ENCODE data around the gene TTLL13. TPM values are rescaled to one million over a fixed set of nuclear protein-coding genes. Genes with fewer than 3 reads are reported as not detected.

The TTLL13 gene
- total RNA-seq, 2 experiments from 2014 or later = 0.57 to 1.3 TPM

DNA sequence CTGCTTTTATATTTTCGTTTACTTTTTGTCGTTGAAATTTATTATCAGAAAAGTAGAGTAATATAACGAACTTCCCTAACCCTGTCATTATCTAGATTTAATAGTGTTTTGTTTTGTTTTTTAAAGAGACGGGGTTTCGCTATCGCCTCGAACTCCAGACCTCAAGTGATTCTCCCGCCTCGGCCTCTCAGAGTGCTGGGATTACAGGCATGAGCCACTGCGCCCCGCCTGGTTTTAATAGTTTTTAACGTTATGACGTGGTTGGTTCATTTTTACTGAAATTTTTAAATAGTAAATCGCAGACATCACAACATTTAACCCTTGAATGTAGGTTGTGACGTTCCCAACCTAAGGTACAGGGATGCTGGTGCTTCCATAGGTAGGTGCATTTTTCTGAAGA is 17.1 kb downstream of the TTLL13 start:
- no peak for TF ChIP-seq EZH2phosphoT487 (IDR thresholded peaks at IDR 0.05; ENCODE audit: borderline replicate concordance, low read depth, low read length)
- TF ChIP-seq, protein P1, sequence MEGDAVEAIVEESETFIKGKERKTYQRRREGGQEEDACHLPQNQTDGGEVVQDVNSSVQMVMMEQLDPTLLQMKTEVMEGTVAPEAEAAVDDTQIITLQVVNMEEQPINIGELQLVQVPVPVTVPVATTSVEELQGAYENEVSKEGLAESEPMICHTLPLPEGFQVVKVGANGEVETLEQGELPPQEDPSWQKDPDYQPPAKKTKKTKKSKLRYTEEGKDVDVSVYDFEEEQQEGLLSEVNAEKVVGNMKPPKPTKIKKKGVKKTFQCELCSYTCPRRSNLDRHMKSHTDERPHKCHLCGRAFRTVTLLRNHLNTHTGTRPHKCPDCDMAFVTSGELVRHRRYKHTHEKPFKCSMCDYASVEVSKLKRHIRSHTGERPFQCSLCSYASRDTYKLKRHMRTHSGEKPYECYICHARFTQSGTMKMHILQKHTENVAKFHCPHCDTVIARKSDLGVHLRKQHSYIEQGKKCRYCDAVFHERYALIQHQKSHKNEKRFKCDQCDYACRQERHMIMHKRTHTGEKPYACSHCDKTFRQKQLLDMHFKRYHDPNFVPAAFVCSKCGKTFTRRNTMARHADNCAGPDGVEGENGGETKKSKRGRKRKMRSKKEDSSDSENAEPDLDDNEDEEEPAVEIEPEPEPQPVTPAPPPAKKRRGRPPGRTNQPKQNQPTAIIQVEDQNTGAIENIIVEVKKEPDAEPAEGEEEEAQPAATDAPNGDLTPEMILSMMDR (conservative IDR thresholded peaks at IDR 0.05; ENCODE audit: low read length) = no peak
- CTCF ChIA-PET (ENCODE audit: unreplicated experiment) = interaction anchor here (0.7 kb wide), 1 partner anchor 194 kb away, joined by 3 read pairs; no protein-coding TSS in a partner anchor
- peak overlapping the region; percentile 74 for H3K4me3 ChIP-seq (ENCODE audit: low read depth, low read length, poor library complexity, severe bottlenecking)
- POLR2A ChIA-PET = interaction anchor here (0.7 to 1.1 kb wide), 2 partner anchors 75 to 78 kb away, joined by 3 to 4 read pairs; no protein-coding TSS in a partner anchor
- peaks cover 14% of the 10 kb centered on the region for H4K20me1 ChIP-seq (ENCODE audit: insufficient read depth, low read length)
- intact Hi-C loops (cut with micrococcal nuclease; ENCODE audit: unreplicated experiment) = loop anchor here (5.0 kb wide), 1 partner anchor 666 kb away; the partner anchor contains the start of gene HDDC3
- peaks cover 52% of the 10 kb centered on the region for H3K79me2 ChIP-seq (ENCODE audit: insufficient read depth, low read depth, low read length)
- peaks cover 42% of the 10 kb centered on the region for H3K36me3 ChIP-seq (ENCODE audit: insufficient read depth, low read length)
- H3K27ac ChIP-seq (ENCODE audit: low read depth, low read length, poor library complexity, severe bottlenecking) = peak overlapping the region; percentile 81
- peak overlapping the region; percentile 87 for H3K4me2 ChIP-seq (ENCODE audit: low read length)
- no peaks in the 10 kb centered on the region for H3K9me2 ChIP-seq (ENCODE audit: insufficient read depth, low read length)
- peaks cover 43% of the 10 kb centered on the region for H3K4me1 ChIP-seq (ENCODE audit: insufficient read depth, low read length, poor library complexity, severe bottlenecking)
- BruUV-seq (replicated peaks) = TSS peak; percentile 74
- no peaks in the 10 kb centered on the region for H3K9me3 ChIP-seq (ENCODE audit: low read length)
- H2AFZ ChIP-seq (ENCODE audit: low read length) = peak overlapping the region; percentile 78; the same call in 1 of the 2 replicates
- DNase-seq (ENCODE audit: low spot score) = peak; percentile 20

DNA sequence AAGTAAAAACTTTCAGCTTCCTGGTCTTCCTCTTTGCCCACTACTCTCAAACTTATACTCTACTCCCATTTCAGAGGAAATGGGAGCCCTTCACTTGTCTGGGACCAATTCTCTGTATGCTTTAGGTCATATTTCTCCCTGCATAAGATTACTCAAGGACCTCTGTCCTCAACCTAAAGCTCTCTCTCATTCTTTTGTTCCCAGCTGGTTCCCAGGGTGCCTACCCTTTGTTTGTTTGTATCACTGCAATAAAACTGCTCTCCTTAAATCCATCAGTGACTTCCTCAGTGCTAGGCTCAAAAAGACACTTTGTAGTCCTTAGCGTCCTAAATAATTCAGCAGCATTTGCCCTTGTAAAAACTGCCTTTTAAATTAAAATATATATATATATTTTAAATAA is 19.1 kb downstream of the TTLL13 start:
- no peak for DNase-seq (ENCODE audit: low spot score)
- Histone ChIP-seq H3K36me3 (ENCODE audit: insufficient read depth, low read length) (peaks cover 61% of the 10 kb centered on the region), H2AFZ (ENCODE audit: low read length) (no peak overlapping the region), H3K4me1 (ENCODE audit: insufficient read depth, low read length, poor library complexity, severe bottlenecking) (peaks cover 42% of the 10 kb centered on the region), H3K79me2 (ENCODE audit: insufficient read depth, low read depth, low read length) (peaks cover 71% of the 10 kb centered on the region), H4K20me1 (ENCODE audit: insufficient read depth, low read length) (peaks cover 14% of the 10 kb centered on the region), H3K4me2 (ENCODE audit: low read length) (peak overlapping the region; percentile 87), H3K9me2 (ENCODE audit: insufficient read depth, low read length) (no peaks in the 10 kb centered on the region), H3K9me3 (ENCODE audit: low read length) (no peaks in the 10 kb centered on the region), H3K4me3 (ENCODE audit: low read depth, low read length, poor library complexity, severe bottlenecking) (peak overlapping the region; percentile 74), H3K27ac (ENCODE audit: low read depth, low read length, poor library complexity, severe bottlenecking) (no peak overlapping the region)
- intact Hi-C loops (cut with micrococcal nuclease; ENCODE audit: unreplicated experiment) = loop anchor here (5.0 kb wide), 1 partner anchor 664 kb away; the partner anchor contains the start of gene HDDC3
- no TSS peak for BruUV-seq (replicated peaks)
- ChIA-PET CTCF (ENCODE audit: unreplicated experiment) (no interaction called here), POLR2A (interaction anchor here (0.5 to 1.4 kb wide), 7 partner anchors 18 to 207 kb away, joined by 3 to 5 read pairs (median 3); partner anchors contain the start of genes CIB1 and GDPGP1)
- TF ChIP-seq EZH2phosphoT487 (IDR thresholded peaks at IDR 0.05; ENCODE audit: borderline replicate concordance, low read depth, low read length) = no peak
- TF ChIP-seq, protein P1 (conservative IDR thresholded peaks at IDR 0.05; ENCODE audit: low read length) = no peak

DNA sequence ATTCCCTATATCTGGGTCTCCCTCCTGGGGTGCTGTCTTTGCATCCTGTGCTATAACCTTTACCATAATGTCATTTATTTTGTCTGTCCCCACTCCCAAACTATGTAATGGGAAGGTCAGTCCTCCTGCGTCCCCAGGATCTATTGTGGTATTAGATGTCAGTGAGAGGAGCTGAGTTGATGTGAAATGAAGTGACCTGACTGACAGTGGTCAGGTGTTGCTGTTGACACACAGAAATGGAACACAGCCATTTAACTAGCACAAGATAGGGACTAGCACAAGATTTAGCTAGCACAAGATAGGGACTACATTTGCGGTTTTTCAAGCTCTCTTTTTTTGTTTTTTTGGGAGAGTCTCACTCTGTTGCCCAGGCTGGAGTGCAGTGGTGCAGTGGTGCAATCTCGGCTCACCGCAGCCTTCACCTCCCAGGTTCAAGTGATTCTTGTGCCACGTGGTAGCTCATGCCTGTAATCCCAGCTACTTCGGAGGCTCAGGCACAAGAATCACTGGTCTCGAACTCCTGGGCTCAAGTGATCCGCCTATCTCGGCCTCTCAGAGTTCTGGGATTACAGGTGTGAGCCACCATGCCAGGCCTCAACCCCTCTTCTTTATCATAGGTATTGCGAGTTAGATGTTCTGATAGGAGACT is 21.3 kb downstream of the TTLL13 start:
- Histone ChIP-seq H3K4me1 (ENCODE audit: insufficient read depth, low read length, poor library complexity, severe bottlenecking) (peaks cover 26% of the 10 kb centered on the region), H3K9me3 (ENCODE audit: low read length) (no peaks in the 10 kb centered on the region), H3K4me3 (ENCODE audit: low read depth, low read length, poor library complexity, severe bottlenecking) (no peak overlapping the region), H2AFZ (ENCODE audit: low read length) (no peak overlapping the region), H4K20me1 (ENCODE audit: insufficient read depth, low read length) (peaks cover 14% of the 10 kb centered on the region), H3K79me2 (ENCODE audit: insufficient read depth, low read depth, low read length) (peaks cover 71% of the 10 kb centered on the region), H3K9me2 (ENCODE audit: insufficient read depth, low read length) (no peaks in the 10 kb centered on the region), H3K36me3 (ENCODE audit: insufficient read depth, low read length) (peaks cover 83% of the 10 kb centered on the region), H3K27ac (ENCODE audit: low read depth, low read length, poor library complexity, severe bottlenecking) (no peak overlapping the region), H3K4me2 (ENCODE audit: low read length) (no peak overlapping the region; the same call in 1 of the 2 replicates)
- POLR2A ChIA-PET = interaction anchor here (0.7 to 1.3 kb wide), 2 partner anchors 10 to 37 kb away, joined by 3 to 4 read pairs; partner anchors contain the start of genes CIB1 and GDPGP1
- TF ChIP-seq, protein P1 (conservative IDR thresholded peaks at IDR 0.05; ENCODE audit: low read length) = no peak
- TF ChIP-seq EZH2phosphoT487 (IDR thresholded peaks at IDR 0.05; ENCODE audit: borderline replicate concordance, low read depth, low read length) = no peak
- no TSS peak for BruUV-seq (replicated peaks)
- intact Hi-C loops (cut with micrococcal nuclease; ENCODE audit: unreplicated experiment) = no loop called here
- no peak for DNase-seq (ENCODE audit: low spot score)
- CTCF ChIA-PET (ENCODE audit: unreplicated experiment) = no interaction called here

All from OCI-LY7 (cell line).